ENCODE measurements around the gene CHTF8. TPM values are rescaled to one million over a fixed set of nuclear protein-coding genes. Genes with fewer than 3 reads are reported as not detected.
"Not testable (repeated sequence)": the region's sequence is repeated elsewhere in the genome, so short reads cannot be mapped to it uniquely, and the experiment has no call there.

CHTF8 gene
- total RNA-seq, 1 experiment from 2014 or later, result 161 TPM

DNA sequence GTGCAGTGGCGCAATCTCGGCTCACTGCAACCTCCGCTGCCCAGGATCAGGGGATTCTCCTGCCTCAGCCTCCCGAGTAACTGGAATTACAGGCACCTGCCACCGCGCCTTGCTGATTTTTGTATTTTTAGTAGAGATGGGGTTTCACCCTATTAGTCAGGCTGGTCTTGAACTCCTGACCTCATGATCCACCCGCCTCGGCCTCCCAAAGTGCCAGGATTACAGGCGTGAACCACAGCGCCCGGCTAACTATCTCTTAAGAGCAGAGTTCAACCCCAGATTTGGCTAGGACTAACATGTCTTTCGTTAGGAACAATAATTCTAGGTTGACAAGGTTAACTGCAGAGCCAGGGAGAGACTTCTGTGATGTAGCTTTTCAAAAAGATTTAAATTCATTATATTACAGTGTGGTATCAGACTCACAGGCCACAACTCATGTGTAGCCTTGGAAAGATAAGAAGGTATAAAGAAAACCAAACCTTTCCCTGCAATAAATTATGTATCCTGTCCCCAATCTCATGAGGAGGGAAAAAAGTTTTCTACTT is 4.3 kb downstream of the CHTF8 start:
- BruUV-seq (replicated peaks), result no TSS peak
- ChIA-PET CTCF (interaction anchor here (0.6 kb wide), 1 partner anchor 281 kb away, joined by 4 read pairs; no protein-coding TSS in a partner anchor), POLR2A (ENCODE audit: unreplicated experiment) (no interaction called here)
- H3K4me1 ChIP-seq (replicated peaks; ENCODE audit: insufficient read depth), result peaks cover 15% of the 10 kb centered on the region
- no peak overlapping the region for H2AFZ ChIP-seq
- H3K9me2 ChIP-seq (ENCODE audit: insufficient read depth), result no peaks in the 10 kb centered on the region
- H3F3A ChIP-seq (ENCODE audit: insufficient read depth, low read depth), result peaks cover 45% of the 10 kb centered on the region
- no peaks in the 10 kb centered on the region for H3K9me3 ChIP-seq (ENCODE audit: insufficient read depth, low read depth)
- TF ChIP-seq, protein P1, sequence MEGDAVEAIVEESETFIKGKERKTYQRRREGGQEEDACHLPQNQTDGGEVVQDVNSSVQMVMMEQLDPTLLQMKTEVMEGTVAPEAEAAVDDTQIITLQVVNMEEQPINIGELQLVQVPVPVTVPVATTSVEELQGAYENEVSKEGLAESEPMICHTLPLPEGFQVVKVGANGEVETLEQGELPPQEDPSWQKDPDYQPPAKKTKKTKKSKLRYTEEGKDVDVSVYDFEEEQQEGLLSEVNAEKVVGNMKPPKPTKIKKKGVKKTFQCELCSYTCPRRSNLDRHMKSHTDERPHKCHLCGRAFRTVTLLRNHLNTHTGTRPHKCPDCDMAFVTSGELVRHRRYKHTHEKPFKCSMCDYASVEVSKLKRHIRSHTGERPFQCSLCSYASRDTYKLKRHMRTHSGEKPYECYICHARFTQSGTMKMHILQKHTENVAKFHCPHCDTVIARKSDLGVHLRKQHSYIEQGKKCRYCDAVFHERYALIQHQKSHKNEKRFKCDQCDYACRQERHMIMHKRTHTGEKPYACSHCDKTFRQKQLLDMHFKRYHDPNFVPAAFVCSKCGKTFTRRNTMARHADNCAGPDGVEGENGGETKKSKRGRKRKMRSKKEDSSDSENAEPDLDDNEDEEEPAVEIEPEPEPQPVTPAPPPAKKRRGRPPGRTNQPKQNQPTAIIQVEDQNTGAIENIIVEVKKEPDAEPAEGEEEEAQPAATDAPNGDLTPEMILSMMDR (conservative IDR thresholded peaks at IDR 0.05), result no peak
- TF ChIP-seq EZH2 (IDR thresholded peaks at IDR 0.05; ENCODE audit: low read depth), result no peak
- no peak overlapping the region for H3K4me2 ChIP-seq
- no peaks in the 10 kb centered on the region for H3K27me3 ChIP-seq (ENCODE audit: insufficient read depth, low read depth)
- peaks cover 36% of the 10 kb centered on the region for H4K20me1 ChIP-seq (ENCODE audit: insufficient read depth)
- H3K79me2 ChIP-seq (ENCODE audit: low read depth), result peaks cover 66% of the 10 kb centered on the region
- intact Hi-C loops (cut with micrococcal nuclease; ENCODE audit: unreplicated experiment), result no loop called here
- no peak overlapping the region for H3K27ac ChIP-seq
- DNase-seq, result no peak
- no peak overlapping the region for H3K4me3 ChIP-seq
- peaks cover 6% of the 10 kb centered on the region; the same call in 1 of the 2 replicates for H3K36me3 ChIP-seq (ENCODE audit: low read depth)

DNA sequence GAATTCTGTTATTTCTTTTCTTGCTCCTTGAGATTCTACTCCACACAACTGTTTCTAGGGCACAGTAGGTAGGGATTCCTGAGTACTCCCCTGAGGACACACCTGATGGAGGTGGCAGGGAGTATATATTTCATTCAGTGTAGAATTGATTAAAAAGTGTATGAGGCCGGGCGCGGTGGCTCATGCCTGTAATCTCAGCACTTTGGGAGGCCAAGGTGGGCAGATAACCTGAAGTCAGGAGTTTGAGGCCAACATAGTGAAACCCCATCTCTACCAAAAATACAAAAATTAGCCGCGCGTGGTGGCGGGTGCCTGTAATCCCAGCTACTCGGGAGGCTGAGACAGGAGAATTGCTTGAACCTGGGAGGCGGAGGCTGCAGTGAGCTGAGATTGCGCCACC is 5.6 kb downstream of the CHTF8 start:
- H2AFZ ChIP-seq; H3K4me2 ChIP-seq; H3K9me2 ChIP-seq (ENCODE audit: insufficient read depth); CTCF ChIA-PET; H3K36me3 ChIP-seq (ENCODE audit: low read depth); H3K27ac ChIP-seq; H3K27me3 ChIP-seq (ENCODE audit: insufficient read depth, low read depth); H3K9me3 ChIP-seq (ENCODE audit: insufficient read depth, low read depth); H3K4me3 ChIP-seq; POLR2A ChIA-PET (ENCODE audit: unreplicated experiment); intact Hi-C loops (cut with micrococcal nuclease; ENCODE audit: unreplicated experiment); DNase-seq; BruUV-seq (replicated peaks): not testable (repeated sequence)
- peaks cover 62% of the 10 kb centered on the region for H3K79me2 ChIP-seq (ENCODE audit: low read depth)
- peaks cover 15% of the 10 kb centered on the region for H3K4me1 ChIP-seq (replicated peaks; ENCODE audit: insufficient read depth)
- peaks cover 36% of the 10 kb centered on the region for H4K20me1 ChIP-seq (ENCODE audit: insufficient read depth)
- peaks cover 49% of the 10 kb centered on the region for H3F3A ChIP-seq (ENCODE audit: insufficient read depth, low read depth)

DNA sequence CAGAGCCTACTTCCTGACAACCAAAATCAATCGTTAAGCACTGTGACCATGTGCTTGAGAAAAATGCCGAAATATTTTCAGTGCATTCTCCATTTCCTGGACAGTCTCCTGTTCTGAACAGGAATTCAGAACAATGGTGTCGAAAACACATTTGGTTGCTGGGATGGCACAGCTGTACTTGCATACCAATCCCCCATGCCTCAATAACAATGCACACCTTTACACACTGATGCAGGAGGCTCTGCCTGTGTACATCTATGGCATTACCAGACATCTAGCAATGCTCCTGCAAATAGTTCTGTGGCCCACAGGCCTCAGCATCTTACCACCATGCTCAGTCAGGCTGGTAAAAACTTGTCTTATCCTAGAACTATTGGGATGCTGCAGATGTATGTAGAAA is 6.2 kb downstream of the CHTF8 start:
- TF ChIP-seq, protein P1 (conservative IDR thresholded peaks at IDR 0.05), result no peak
- TF ChIP-seq EZH2 (IDR thresholded peaks at IDR 0.05; ENCODE audit: low read depth), result no peak
- no peaks in the 10 kb centered on the region for H3K9me2 ChIP-seq (ENCODE audit: insufficient read depth)
- H3K4me2 ChIP-seq, result no peak overlapping the region
- no peak overlapping the region for H3K27ac ChIP-seq
- intact Hi-C loops (cut with micrococcal nuclease; ENCODE audit: unreplicated experiment), result no loop called here
- no peaks in the 10 kb centered on the region for H3K9me3 ChIP-seq (ENCODE audit: insufficient read depth, low read depth)
- peaks cover 56% of the 10 kb centered on the region for H3K79me2 ChIP-seq (ENCODE audit: low read depth)
- no peak overlapping the region for H3K4me3 ChIP-seq
- peaks cover 15% of the 10 kb centered on the region for H3K4me1 ChIP-seq (replicated peaks; ENCODE audit: insufficient read depth)
- no peak for DNase-seq
- peaks cover 49% of the 10 kb centered on the region for H3F3A ChIP-seq (ENCODE audit: insufficient read depth, low read depth)
- ChIA-PET CTCF (no interaction called here), POLR2A (ENCODE audit: unreplicated experiment) (no interaction called here)
- H3K27me3 ChIP-seq (ENCODE audit: insufficient read depth, low read depth), result no peaks in the 10 kb centered on the region
- peaks cover 36% of the 10 kb centered on the region for H4K20me1 ChIP-seq (ENCODE audit: insufficient read depth)
- peaks cover 9% of the 10 kb centered on the region for H3K36me3 ChIP-seq (ENCODE audit: low read depth)
- BruUV-seq (replicated peaks), result no TSS peak
- no peak overlapping the region for H2AFZ ChIP-seq

DNA sequence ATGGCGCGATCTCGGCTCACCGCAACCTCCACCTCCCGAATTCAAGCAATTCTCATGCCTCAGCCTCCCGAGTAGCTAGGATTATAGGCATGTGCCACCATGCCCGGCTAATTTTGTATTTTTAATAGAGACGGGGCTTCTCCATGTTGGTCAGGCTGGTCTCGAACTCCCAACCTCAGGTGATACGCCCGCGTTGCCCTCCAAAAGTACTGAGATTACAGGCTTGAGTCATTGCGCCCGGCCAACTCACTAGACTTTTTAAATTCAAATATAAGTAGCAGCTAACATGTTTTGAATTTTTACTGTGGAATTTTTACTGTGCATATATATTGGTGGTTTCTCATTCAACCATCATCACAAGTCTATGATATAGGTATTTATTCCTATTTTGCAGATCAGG is 7.4 kb downstream of the CHTF8 start:
- H3K27ac ChIP-seq; H3K9me2 ChIP-seq (ENCODE audit: insufficient read depth); H3K9me3 ChIP-seq (ENCODE audit: insufficient read depth, low read depth); BruUV-seq (replicated peaks); DNase-seq; H3K27me3 ChIP-seq (ENCODE audit: insufficient read depth, low read depth); POLR2A ChIA-PET (ENCODE audit: unreplicated experiment); H3K4me2 ChIP-seq; H3K4me1 ChIP-seq (replicated peaks; ENCODE audit: insufficient read depth); CTCF ChIA-PET; H3K36me3 ChIP-seq (ENCODE audit: low read depth); H3K4me3 ChIP-seq; H2AFZ ChIP-seq: not testable (repeated sequence)
- intact Hi-C loops (cut with micrococcal nuclease; ENCODE audit: unreplicated experiment), result loop anchor here (1.0 to 5.0 kb wide), 4 partner anchors 223 to 597 kb away; no protein-coding TSS in a partner anchor
- peaks cover 43% of the 10 kb centered on the region for H3K79me2 ChIP-seq (ENCODE audit: low read depth)
- peaks cover 27% of the 10 kb centered on the region for H4K20me1 ChIP-seq (ENCODE audit: insufficient read depth)
- H3F3A ChIP-seq (ENCODE audit: insufficient read depth, low read depth), result peaks cover 40% of the 10 kb centered on the region

DNA sequence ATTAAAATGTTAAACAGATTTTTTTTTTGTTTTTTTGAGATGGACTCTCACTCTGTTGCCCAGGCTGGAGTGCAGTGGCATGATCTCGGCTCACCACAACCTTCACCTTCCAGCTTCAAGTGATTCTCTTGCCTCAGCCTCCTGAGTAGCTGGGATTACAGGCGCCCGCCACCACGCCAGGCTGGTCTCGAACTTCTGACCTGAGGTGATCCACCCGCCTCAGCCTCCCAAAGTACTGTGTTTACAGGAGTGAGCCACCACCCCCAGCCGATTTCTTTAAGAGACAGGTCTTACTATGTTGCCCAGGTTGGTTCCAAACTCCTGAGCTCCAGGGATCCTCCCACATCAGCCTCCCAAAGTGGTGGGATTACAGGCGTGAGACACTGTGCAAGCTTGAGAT is 8.0 kb downstream of the CHTF8 start:
- H2AFZ ChIP-seq; DNase-seq; POLR2A ChIA-PET (ENCODE audit: unreplicated experiment); H3K36me3 ChIP-seq (ENCODE audit: low read depth); BruUV-seq (replicated peaks); H3K4me1 ChIP-seq (replicated peaks; ENCODE audit: insufficient read depth); H3K9me2 ChIP-seq (ENCODE audit: insufficient read depth); H3K4me3 ChIP-seq; H3K27me3 ChIP-seq (ENCODE audit: insufficient read depth, low read depth); H3K27ac ChIP-seq; H3K4me2 ChIP-seq; H3K9me3 ChIP-seq (ENCODE audit: insufficient read depth, low read depth): not testable (repeated sequence)
- intact Hi-C loops (cut with micrococcal nuclease; ENCODE audit: unreplicated experiment), result loop anchor here (1.0 to 5.0 kb wide), 4 partner anchors 222 to 596 kb away; no protein-coding TSS in a partner anchor
- Histone ChIP-seq H3K79me2 (ENCODE audit: low read depth) (peaks cover 38% of the 10 kb centered on the region), H3F3A (ENCODE audit: insufficient read depth, low read depth) (peaks cover 35% of the 10 kb centered on the region), H4K20me1 (ENCODE audit: insufficient read depth) (peaks cover 24% of the 10 kb centered on the region)
- CTCF ChIA-PET, result interaction anchor here (1.1 to 1.4 kb wide), 2 partner anchors 534 to 596 kb away, joined by 6 to 8 read pairs; no protein-coding TSS in a partner anchor

All from PC-9 (cell line).